ENCODE data around the gene EML4.

GRCh38 chr2:42290005-42290404 is 120.9 kb downstream of the EML4 start:
- TF ChIP-seq EZH2 (IDR thresholded peaks at IDR 0.05; ENCODE audit: low read length) = no peak
- TF ChIP-seq CTCF (optimal IDR thresholded peaks at IDR 0.05 in 1 of 3, IDR thresholded peaks at IDR 0.05 in 1 of 3, conservative IDR thresholded peaks at IDR 0.05 in 1 of 3; ENCODE audit: extremely low read depth in 1 of 3, insufficient read depth in 2 of 3, low read length in 3 of 3) = no peak

All from keratinocyte (primary cell).